Measurements from ENCODE around the gene HOXB5. TPM values are rescaled to one million over a fixed set of nuclear protein-coding genes. Genes with fewer than 3 reads are reported as not detected.

HOXB5 gene
- total and polyA plus RNA-seq, 2 donors (not counting 1 experiment from before 2014, with no cell fraction given): not detected

GRCh38 chr17:48543107-48543853 is 50.3 kb downstream of the HOXB5 start:
- Histone ChIP-seq H3K4me2 (replicated peaks; ENCODE audit: low read depth, low read length, poor library complexity, severe bottlenecking) (peak overlapping the region; percentile 96), H3K9me3 (ENCODE audit: control extremely low read depth in 1 of 3, control insufficient read depth in 2 of 3, insufficient read depth in 1 of 3, low read length in 2 of 3) (peaks cover 0 to 11% (median 0%) of the 10 kb centered on the region in 3 donors), H3K36me3 (replicated peaks in 1 of 2; ENCODE audit: control extremely low read depth in 1 of 2, control insufficient read depth in 1 of 2, extremely low read depth in 1 of 2, insufficient read depth in 2 of 2, low read length in 1 of 2) (no peaks in the 10 kb centered on the region), H3K79me2 (ENCODE audit: control insufficient read depth, insufficient read depth, low read length) (no peaks in the 10 kb centered on the region), H3K4me1 (ENCODE audit: control insufficient read depth in 2 of 2, insufficient read depth in 2 of 2, low read length in 2 of 2) (peaks cover 42 to 45% of the 10 kb centered on the region in 2 donors), H4K20me1 (ENCODE audit: control insufficient read depth, insufficient read depth, low read length, poor library complexity, severe bottlenecking) (no peaks in the 10 kb centered on the region), H3K4me3 (ENCODE audit: control extremely low read depth in 1 of 5, extremely low read depth in 1 of 5, insufficient read depth in 1 of 5, low read depth in 2 of 5, low read length in 4 of 5) (peak overlapping the region; percentile 31 to 73 (median 52)), H3K27ac (ENCODE audit: low read length in 2 of 2) (peak overlapping the region; percentile 6 to 28), H3K27me3 (replicated peaks in 1 of 4; ENCODE audit: control extremely low read depth in 1 of 4, control insufficient read depth in 3 of 4, insufficient read depth in 4 of 4, low read length in 3 of 4) (peaks cover 0 to 67% (median 28%) of the 10 kb centered on the region in 4 experiments), H3K9ac (ENCODE audit: low read length) (peak overlapping the region; percentile 70), H2AFZ (ENCODE audit: insufficient read depth, low read depth, low read length, poor library complexity, severe bottlenecking) (peak overlapping the region; percentile 82)
- ATAC-seq (ENCODE audit: low read depth) (peak; percentile 65), DNase-seq (peak; percentile 84)
- POLR2A ChIA-PET: interaction anchor here (0.7 kb wide), 1 partner anchor 1712 kb away, joined by 4 read pairs; no protein-coding TSS in a partner anchor
- Mint-ChIP-seq H3K4me1 (peaks cover 31% of the 10 kb centered on the region), H3K9me3 (ENCODE audit: insufficient read depth) (no peaks in the 10 kb centered on the region), H3K27ac (peak overlapping the region; percentile 90), H3K4me3 (peak overlapping the region; percentile 94), H3K27me3 (peaks cover 53% of the 10 kb centered on the region)
- TF ChIP-seq CTCF (IDR thresholded peaks at IDR 0.05): peak; percentile 17
- no peak for TF ChIP-seq EZH2 (IDR thresholded peaks at IDR 0.05; ENCODE audit: borderline replicate concordance, insufficient read depth, low read depth, low read length, poor library complexity, severe bottlenecking)
- CTCF ChIA-PET: interaction anchor here (0.6 to 0.9 kb wide), 2 partner anchors 50 to 75 kb away, joined by 3 read pairs; no protein-coding TSS in a partner anchor
- WGBS (ENCODE audit: insufficient coverage): under 1% methylated on average over 72 of the region's 72 CpGs
- intact Hi-C loops (cut with micrococcal nuclease): loop anchor here (10.0 kb wide), 1 partner anchor 48 kb away; no protein-coding TSS in a partner anchor

GRCh38 chr17:48542698-48543106 is 50.9 kb downstream of the HOXB5 start:
- H3K9me3 Mint-ChIP-seq (ENCODE audit: insufficient read depth): no peaks in the 10 kb centered on the region
- ATAC-seq (ENCODE audit: low read depth) (no peak), DNase-seq (no peak)
- CTCF ChIA-PET: interaction anchor here (0.9 kb wide), 1 partner anchor 50 kb away, joined by 3 read pairs; no protein-coding TSS in a partner anchor
- POLR2A ChIA-PET: no interaction called here
- H3K9ac ChIP-seq (ENCODE audit: low read length): peak overlapping the region; percentile 70
- no peak for TF ChIP-seq EZH2 (IDR thresholded peaks at IDR 0.05; ENCODE audit: borderline replicate concordance, insufficient read depth, low read depth, low read length, poor library complexity, severe bottlenecking)
- TF ChIP-seq CTCF (IDR thresholded peaks at IDR 0.05): no peak
- peaks cover 0 to 11% (median 0%) of the 10 kb centered on the region in 3 donors for H3K9me3 ChIP-seq (ENCODE audit: control extremely low read depth in 1 of 3, control insufficient read depth in 2 of 3, insufficient read depth in 1 of 3, low read length in 2 of 3)
- H4K20me1 ChIP-seq (ENCODE audit: control insufficient read depth, insufficient read depth, low read length, poor library complexity, severe bottlenecking): no peaks in the 10 kb centered on the region
- no peaks in the 10 kb centered on the region for H3K79me2 ChIP-seq (ENCODE audit: control insufficient read depth, insufficient read depth, low read length)
- peak overlapping the region; percentile 31 to 73 (median 64) for H3K4me3 ChIP-seq (ENCODE audit: control extremely low read depth in 1 of 5, extremely low read depth in 1 of 5, insufficient read depth in 1 of 5, low read depth in 2 of 5, low read length in 4 of 5)
- intact Hi-C loops (cut with micrococcal nuclease): loop anchor here (10.0 kb wide), 1 partner anchor 48 kb away; no protein-coding TSS in a partner anchor
- H2AFZ ChIP-seq (ENCODE audit: insufficient read depth, low read depth, low read length, poor library complexity, severe bottlenecking): peak overlapping the region; percentile 82
- peaks cover 0 to 66% (median 26%) of the 10 kb centered on the region in 4 experiments for H3K27me3 ChIP-seq (replicated peaks in 1 of 4; ENCODE audit: control extremely low read depth in 1 of 4, control insufficient read depth in 3 of 4, insufficient read depth in 4 of 4, low read length in 3 of 4)
- H3K4me1 ChIP-seq (ENCODE audit: control insufficient read depth in 2 of 2, insufficient read depth in 2 of 2, low read length in 2 of 2): peaks cover 36 to 39% of the 10 kb centered on the region in 2 donors
- H3K27me3 Mint-ChIP-seq: peaks cover 51% of the 10 kb centered on the region
- H3K4me2 ChIP-seq (replicated peaks; ENCODE audit: low read depth, low read length, poor library complexity, severe bottlenecking): peak overlapping the region; percentile 96
- H3K4me3 Mint-ChIP-seq: peak overlapping the region; percentile 94
- peaks cover 28% of the 10 kb centered on the region for H3K4me1 Mint-ChIP-seq
- H3K27ac Mint-ChIP-seq: peak overlapping the region; percentile 90
- WGBS (ENCODE audit: insufficient coverage): 3% methylated on average over 9 of the region's 12 CpGs
- H3K36me3 ChIP-seq (replicated peaks in 1 of 2; ENCODE audit: control extremely low read depth in 1 of 2, control insufficient read depth in 1 of 2, extremely low read depth in 1 of 2, insufficient read depth in 2 of 2, low read length in 1 of 2): no peaks in the 10 kb centered on the region
- H3K27ac ChIP-seq (ENCODE audit: low read length in 2 of 2): peak overlapping the region; percentile 6 to 16
